ENCODE measurements around the gene UNC5C.

UNC5C gene

GRCh38 chr4:95585016-95585695 is 36.4 kb upstream of the UNC5C start:
- Histone ChIP-seq H3K9me3 (no peaks in the 10 kb centered on the region), H3K4me1 (peaks cover 4% of the 10 kb centered on the region), H3K27me3 (no peaks in the 10 kb centered on the region), H3K36me3 (no peaks in the 10 kb centered on the region), H3K4me3 (ENCODE audit: low read depth, low read length) (no peak overlapping the region)
- TF ChIP-seq CTCF (IDR thresholded peaks at IDR 0.05; ENCODE audit: low read depth, low read length): no peak
- DNase-seq: no peak

GRCh38 chr4:95580226-95580625 is 31.5 kb upstream of the UNC5C start:
- TF ChIP-seq CTCF (IDR thresholded peaks at IDR 0.05; ENCODE audit: low read depth, low read length): no peak
- no peak for DNase-seq
- Histone ChIP-seq H3K4me1 (no peaks in the 10 kb centered on the region), H3K27me3 (no peaks in the 10 kb centered on the region), H3K36me3 (no peaks in the 10 kb centered on the region), H3K4me3 (ENCODE audit: low read depth, low read length) (no peak overlapping the region), H3K9me3 (no peaks in the 10 kb centered on the region)

- H3K36me3 ChIP-seq: no peaks in the 10 kb centered on the region
- DNase-seq: peak; percentile 33
- no peaks in the 10 kb centered on the region for H3K9me3 ChIP-seq
- no peaks in the 10 kb centered on the region for H3K4me1 ChIP-seq
- no peak for TF ChIP-seq CTCF (IDR thresholded peaks at IDR 0.05; ENCODE audit: low read depth, low read length)
- no peaks in the 10 kb centered on the region for H3K27me3 ChIP-seq
- no peak overlapping the region for H3K4me3 ChIP-seq (ENCODE audit: low read depth, low read length)
Observed at GRCh38 chr4:95572304-95572991, 23.7 kb upstream of the UNC5C start.

- TF ChIP-seq CTCF (IDR thresholded peaks at IDR 0.05; ENCODE audit: low read depth, low read length): no peak
- no peak for DNase-seq
- H3K4me3 ChIP-seq (ENCODE audit: low read depth, low read length): no peak overlapping the region
- no peaks in the 10 kb centered on the region for H3K27me3 ChIP-seq
- no peaks in the 10 kb centered on the region for H3K36me3 ChIP-seq
- no peaks in the 10 kb centered on the region for H3K9me3 ChIP-seq
- no peaks in the 10 kb centered on the region for H3K4me1 ChIP-seq
Observed at GRCh38 chr4:95571577-95571976, 22.8 kb upstream of the UNC5C start.

GRCh38 chr4:95563638-95564337 is 15.0 kb upstream of the UNC5C start:
- Histone ChIP-seq H3K27me3 (no peaks in the 10 kb centered on the region), H3K9me3 (no peaks in the 10 kb centered on the region), H3K36me3 (no peaks in the 10 kb centered on the region), H3K4me1 (peaks cover 4% of the 10 kb centered on the region; the same call in 1 of the 2 replicates), H3K4me3 (ENCODE audit: low read depth, low read length) (no peak overlapping the region)
- no peak for TF ChIP-seq CTCF (IDR thresholded peaks at IDR 0.05; ENCODE audit: low read depth, low read length)
- DNase-seq: no peak

Measured in BE2C (cell line).